H1 (cell line): ENCODE results near the gene CAMK2B. TPM values are rescaled to one million over a fixed set of nuclear protein-coding genes. Genes with fewer than 3 reads are reported as not detected.

Source experiments
- CTCF ChIA-PET: fragments of 300-600 bp; sonication (Branson Sonifier 250); formaldehyde crosslinking; loops from one replicate; lab custom pipeline; 2021; ENCODE audit not compliant: partially characterized antibody; lab: Charles Lee
- POLR2A ChIA-PET: fragments of 300-600 bp; sonication (Branson Sonifier 250); formaldehyde crosslinking; loops from one replicate; lab custom pipeline; 2021; ENCODE audit warnings: inconsistent platforms; ENCODE audit not compliant: partially characterized antibody; lab: Charles Lee
- DNase-seq, 2 experiments: peaks; one replicate each; pipeline versions ENCODE4 v3.0.0 to v3.0.0-alpha.2; 2010 to 2022; ENCODE audit warnings: low spot score in 2 of 2, low read depth in 1 of 2, mixed read lengths in 1 of 2
- FAIRE-seq: peaks from 2 replicates; lab custom pipeline; 2011; peaks lifted over from hg19 to GRCh38; lab: Jason Lieb, UNC
- H2AFZ ChIP-seq: 2 replicates; pipeline ENCODE4 v1.8.1; 2012; ENCODE audit warnings: low read length, inconsistent platforms
- H2AK5ac ChIP-seq: 2 replicates; pipeline ENCODE4 v1.6.1; 2013; ENCODE audit warnings: low read depth, low read length
- H2BK120ac ChIP-seq: replicated peaks from 2 replicates; pipeline ENCODE3; 2013; ENCODE audit warnings: low read depth, low read length, inconsistent platforms
- H2BK12ac ChIP-seq: 2 replicates; pipeline ENCODE4 v1.6.1; 2013; ENCODE audit warnings: low read depth, low read length
- H2BK15ac ChIP-seq: 2 replicates; pipeline ENCODE4 v1.6.1; 2013; ENCODE audit warnings: low read length
- H2BK20ac ChIP-seq: 2 replicates; pipeline ENCODE4 v1.6.1; 2013; ENCODE audit warnings: low read length
- H2BK5ac ChIP-seq: 2 replicates; pipeline ENCODE4 v1.6.1; 2013; ENCODE audit warnings: low read depth, low read length
- H3K14ac ChIP-seq: 2 replicates; pipeline ENCODE4 v1.6.1; 2013; ENCODE audit warnings: inconsistent platforms; ENCODE audit not compliant: insufficient read length
- H3K18ac ChIP-seq: 2 replicates; pipeline ENCODE4 v1.6.1; 2013; ENCODE audit warnings: low read length; ENCODE audit errors: extremely low read depth
- H3K23ac ChIP-seq: 2 replicates; pipeline ENCODE4 v1.6.1; 2013; ENCODE audit warnings: inconsistent platforms; ENCODE audit not compliant: insufficient read length
- H3K23me2 ChIP-seq: 2 replicates; pipeline ENCODE4 v1.6.1; 2013; ENCODE audit warnings: low read depth, low read length
- H3K27ac ChIP-seq: 2 replicates; pipeline ENCODE4 v1.6.1; 2011; ENCODE audit warnings: low read depth, low read length, inconsistent platforms
- H3K27me3 ChIP-seq, 4 experiments: replicated peaks in 1 of 4; 1 replicate in 1 of 4; 2 replicates in 3 of 4; pipeline versions ENCODE4 v1.6.1 to v1.8.1; 2011 to 2013; ENCODE audit warnings: low read length in 3 of 4, mild to moderate bottlenecking in 3 of 4, inconsistent platforms in 2 of 4, mixed read lengths in 2 of 4, moderate library complexity in 1 of 4; ENCODE audit not compliant: control insufficient read depth in 3 of 4, insufficient read depth in 3 of 4; ENCODE audit errors: extremely low read depth in 1 of 4
- H3K36me3 ChIP-seq, 4 experiments: 2 replicates each; pipeline versions ENCODE4 v1.6.1 to v1.8.1; 2011 to 2013; ENCODE audit warnings: mild to moderate bottlenecking in 4 of 4, low read length in 3 of 4, moderate library complexity in 2 of 4, control low read depth in 1 of 4, inconsistent platforms in 1 of 4; ENCODE audit not compliant: insufficient read depth in 4 of 4, control insufficient read depth in 2 of 4
- H3K4ac ChIP-seq: replicated peaks from 2 replicates; pipeline ENCODE3; 2013; ENCODE audit warnings: low read length, low read depth, mixed read lengths, inconsistent platforms; ENCODE audit not compliant: insufficient read length
- H3K4me1 ChIP-seq, 4 experiments: replicated peaks in 1 of 4; 1 replicate in 1 of 4; 2 replicates in 3 of 4; pipeline versions ENCODE4 v1.6.1 to v1.8.1; 2011 to 2013; ENCODE audit warnings: low read length in 3 of 4, inconsistent platforms in 2 of 4, mixed read lengths in 1 of 4; ENCODE audit not compliant: insufficient read depth in 4 of 4, control insufficient read depth in 3 of 4
- H3K4me2 ChIP-seq, 2 experiments: 2 replicates each; pipeline versions ENCODE4 v1.6.1 to v1.8.1; 2011 to 2013; ENCODE audit warnings: low read depth in 2 of 2, low read length in 2 of 2, control low read depth in 1 of 2, inconsistent platforms in 1 of 2, mild to moderate bottlenecking in 1 of 2; ENCODE audit not compliant: insufficient read depth in 1 of 2
- H3K4me3 ChIP-seq, 4 experiments: fragments of 200-600, 300-600 bp in 1 of 4; sonication (generic), shearing (Covaris generic), sonication (Bioruptor Twin) in 1 of 4; 2 replicates each; pipeline versions ENCODE4 v1.5.1 to v1.8.1; 2011 to 2016; ENCODE audit warnings: low read length in 4 of 4, low read depth in 3 of 4, control low read depth in 2 of 4, inconsistent platforms in 2 of 4, mild to moderate bottlenecking in 2 of 4, mixed read lengths in 1 of 4, moderate library complexity in 1 of 4; ENCODE audit not compliant: insufficient read depth in 2 of 4; ENCODE audit errors: extremely low read depth in 1 of 4
- H3K56ac ChIP-seq: replicated peaks from 2 replicates; pipeline ENCODE3; 2013; ENCODE audit warnings: low read depth, mild to moderate bottlenecking, mixed read lengths, low read length, inconsistent platforms; ENCODE audit not compliant: insufficient read length
- H3K79me1 ChIP-seq: 2 replicates; pipeline ENCODE4 v1.6.1; 2013; ENCODE audit warnings: low read depth, low read length, control low read depth
- H3K79me2 ChIP-seq, 2 experiments: 2 replicates each; pipeline versions ENCODE4 v1.6.1 to v1.8.1; 2012 to 2013; ENCODE audit warnings: low read length in 2 of 2, mild to moderate bottlenecking in 2 of 2, inconsistent platforms in 1 of 2; ENCODE audit not compliant: insufficient read depth in 2 of 2, control insufficient read depth in 1 of 2
- H3K9ac ChIP-seq, 4 experiments: replicated peaks in 1 of 4; 1 replicate in 1 of 4; 2 replicates in 3 of 4; pipeline versions ENCODE4 v1.6.1 to v1.8.1; 2011 to 2013; ENCODE audit warnings: low read depth in 3 of 4, low read length in 3 of 4, control low read depth in 2 of 4, mild to moderate bottlenecking in 2 of 4, moderate library complexity in 2 of 4, inconsistent platforms in 1 of 4; ENCODE audit errors: extremely low read depth in 1 of 4
- H3K9me3 ChIP-seq, 2 experiments: 2 replicates each; pipeline versions ENCODE4 v1.6.1 to v1.8.1; 2012 to 2013; ENCODE audit warnings: mild to moderate bottlenecking in 2 of 2, moderate library complexity in 2 of 2, control low read depth in 1 of 2, inconsistent platforms in 1 of 2, low read depth in 1 of 2, low read length in 1 of 2, mixed read lengths in 1 of 2; ENCODE audit not compliant: insufficient read depth in 2 of 2
- H4K20me1 ChIP-seq, 2 experiments: replicated peaks in 1 of 2; 2 replicates each; pipeline versions ENCODE3 to v1.8.1; 2011 to 2013; ENCODE audit warnings: inconsistent platforms in 2 of 2, low read length in 2 of 2, mild to moderate bottlenecking in 1 of 2; ENCODE audit not compliant: insufficient read depth in 2 of 2, control insufficient read depth in 1 of 2
- H4K5ac ChIP-seq: 2 replicates; pipeline ENCODE4 v1.6.1; 2013; ENCODE audit warnings: low read length, low read depth, mixed read lengths, inconsistent platforms; ENCODE audit not compliant: insufficient read length
- H4K8ac ChIP-seq: 2 replicates; pipeline ENCODE4 v1.8.0; 2013; ENCODE audit warnings: mild to moderate bottlenecking, moderate library complexity, low read length, inconsistent platforms; ENCODE audit not compliant: insufficient read depth; ENCODE audit errors: extremely low read depth
- H4K91ac ChIP-seq: replicated peaks from 2 replicates; pipeline ENCODE3; 2013; ENCODE audit warnings: low read length, mixed read lengths, inconsistent platforms; ENCODE audit not compliant: insufficient read length
- ATF3 ChIP-seq: IDR thresholded peaks from 2 replicates; pipeline ENCODE4 v1.6.1; 2011; ENCODE audit warnings: low read depth, mild to moderate bottlenecking, low read length; ENCODE audit not compliant: insufficient read depth
- CHD2 ChIP-seq: IDR thresholded peaks from 2 replicates; pipeline ENCODE4 v1.6.1; 2012; ENCODE audit warnings: low read length, improper control_type of control experiment
- CTCF ChIP-seq, 3 experiments: IDR thresholded peaks; 1 replicate in 2 of 3; 2 replicates in 1 of 3; pipeline versions ENCODE4 v1.5.1 to v1.6.1; 2011; ENCODE audit warnings: low read length in 3 of 3, mild to moderate bottlenecking in 3 of 3, inconsistent platforms in 2 of 3, low read depth in 1 of 3, moderate library complexity in 1 of 3; ENCODE audit not compliant: insufficient read depth in 1 of 3; ENCODE audit errors: control extremely low read depth in 1 of 3
- HDAC2 ChIP-seq, 2 experiments: fragments of 300-600 bp in 1 of 2; sonication (generic) in 1 of 2; IDR thresholded peaks; 2 replicates each; pipeline ENCODE4 v1.6.1; 2011 to 2012; ENCODE audit warnings: low read depth in 2 of 2, low read length in 2 of 2, mild to moderate bottlenecking in 2 of 2, moderate library complexity in 2 of 2, borderline replicate concordance in 1 of 2, inconsistent platforms in 1 of 2
- KDM1A ChIP-seq: fragments of 200-600, 300-600 bp; sonication (generic); IDR thresholded peaks from 2 replicates; pipeline ENCODE4 v1.7.1; 2016; ENCODE audit warnings: mild to moderate bottlenecking, low read length, borderline replicate concordance
- NANOG ChIP-seq: IDR thresholded peaks from 2 replicates; pipeline ENCODE4 v1.6.1; 2011; ENCODE audit warnings: low read length, low read depth, mild to moderate bottlenecking, inconsistent platforms; ENCODE audit not compliant: insufficient read depth, poor library complexity, severe bottlenecking
- POLR2A ChIP-seq, 2 experiments: IDR thresholded peaks; 1 replicate in 1 of 2; 2 replicates in 1 of 2; pipeline ENCODE4 v1.6.1; 2011; ENCODE audit warnings: low read depth in 2 of 2, low read length in 2 of 2, mild to moderate bottlenecking in 2 of 2; ENCODE audit errors: control extremely low read depth in 1 of 2
- RAD21 ChIP-seq, 2 experiments: IDR thresholded peaks in 1 of 2; conservative IDR thresholded peaks in 1 of 2; 2 replicates each; pipeline ENCODE4 v1.6.1; 2011; ENCODE audit warnings: low read depth in 2 of 2, low read length in 2 of 2, improper control_type of control experiment in 1 of 2, inconsistent platforms in 1 of 2, mild to moderate bottlenecking in 1 of 2, moderate library complexity in 1 of 2
- SAP30 ChIP-seq: fragments of 300-600 bp; sonication (generic); IDR thresholded peaks from 2 replicates; pipeline ENCODE4 v1.7.1; 2012; ENCODE audit warnings: low read length, moderate library complexity, mild to moderate bottlenecking, inconsistent platforms; ENCODE audit not compliant: insufficient read depth, insufficient replicate concordance
- TBP ChIP-seq: IDR thresholded peaks from 2 replicates; pipeline ENCODE4 v1.6.1; 2011; ENCODE audit warnings: low read depth, low read length, improper control_type of control experiment
- WGBS, 2 experiments: shearing (Covaris generic) in 1 of 2; methylation state at CpG; one replicate each; pipeline versions ENCODE4 v1.1.6 to v1.1.7; 2013 to 2015; ENCODE audit warnings: low lambda C conversion rate in 2 of 2, mixed read lengths in 2 of 2, inconsistent platforms in 1 of 2, low coverage in 1 of 2, missing lambda C conversion rate in 1 of 2; ENCODE audit not compliant: insufficient replicate concordance in 2 of 2, insufficient coverage in 1 of 2, insufficient read length in 1 of 2; ENCODE audit errors: extremely low coverage in 1 of 2, missing lambda C conversion rate in 1 of 2; 5-methylcytosine and 5-hydroxymethylcytosine counted together
- polyA plus RNA-seq, 7 experiments: library from polyadenylated mRNA; depleted of rRNA in 3 of 7; stranded (reverse) in 5 of 7; unstranded in 2 of 7; fragments of >200 nt in 5 of 7; fragments of 200-250 nt in 2 of 7; gene quantifications; 1 replicate in 5 of 7; 2 replicates in 1 of 7; 4 replicates in 1 of 7; pipeline versions ENCODE4 v1.2.1 to v1.2.3, GENCODE V29; 2011 to 2013; ENCODE audit warnings: missing spikeins in 2 of 7, mixed read lengths in 2 of 7
- total RNA-seq: library from RNA; stranded (reverse); fragmentation: NEBNext Ultra II Directional; extraction: Animal tissue kit (Norgen Biotek cat#: 25700); gene quantifications from 2 replicates; pipeline ENCODE4 v1.2.1, GENCODE V29; 2021

The CAMK2B gene
- total and polyA plus RNA-seq, 2 of the 8 experiments (the other 6 are each of a cell fraction or from before 2014, with no cell fraction given), result 0.05 to 0.15 TPM

GRCh38 chr7:44366986-44367385, 41.6 kb upstream of the CAMK2B start:
- FAIRE-seq, result no peak
- Histone ChIP-seq H2BK120ac (no peak overlapping the region), H3K27ac (no peak overlapping the region), H3K79me1 (no peaks in the 10 kb centered on the region), H2BK5ac (no peak overlapping the region), H4K5ac (no peak overlapping the region), H3K4me2 (no peak overlapping the region), H3K4me3 (no peak overlapping the region), H3K4ac (no peak overlapping the region), H3K27me3 (no peaks in the 10 kb centered on the region; a peak in 2 of 7 replicates), H2BK20ac (no peak overlapping the region), H4K8ac (no peak overlapping the region), H2BK12ac (no peak overlapping the region), H3K14ac (no peak overlapping the region), H3K36me3 (no peaks in the 10 kb centered on the region), H3K9me3 (no peaks in the 10 kb centered on the region), H3K4me1 (no peaks in the 10 kb centered on the region), H3K79me2 (no peaks in the 10 kb centered on the region), H3K56ac (no peak overlapping the region), H3K9ac (no peak overlapping the region), H4K20me1 (peaks cover 0 to 1% of the 10 kb centered on the region in 2 experiments), H2AK5ac (no peak overlapping the region), H3K23ac (no peak overlapping the region), H2BK15ac (no peak overlapping the region), H2AFZ (no peak overlapping the region), H3K18ac (no peak overlapping the region), H4K91ac (no peak overlapping the region), H3K23me2 (no peaks in the 10 kb centered on the region)
- POLR2A ChIA-PET, result no interaction called here
- 68% methylated on average over 4 of the region's 4 CpGs; no CpG with 5 or more reads in 1 of the 2 experiments for WGBS, 2 experiments
- no peak for DNase-seq
- CTCF ChIA-PET, result interaction anchor here (0.6 to 1.8 kb wide), 8 partner anchors 8 to 127 kb away, joined by 3 to 14 read pairs (median 4); no protein-coding TSS in a partner anchor
- TF ChIP-seq TBP (no peak), CTCF (IDR thresholded peaks at IDR 0.05; ENCODE audit: control extremely low read depth in 1 of 3, insufficient read depth in 1 of 3, low read depth in 1 of 3, low read length in 3 of 3) (no peak), CHD2 (no peak), SAP30 (no peak), HDAC2 (IDR thresholded peaks at IDR 0.05; ENCODE audit: borderline replicate concordance in 1 of 2, low read depth in 2 of 2, low read length in 2 of 2) (no peak), POLR2A (IDR thresholded peaks at IDR 0.05; ENCODE audit: control extremely low read depth in 1 of 2, low read depth in 2 of 2, low read length in 2 of 2) (no peak), ATF3 (no peak), RAD21 (IDR thresholded peaks at IDR 0.05 in 1 of 2, conservative IDR thresholded peaks at IDR 0.05 in 1 of 2; ENCODE audit: low read depth in 2 of 2, low read length in 2 of 2) (no peak), KDM1A (no peak), NANOG (no peak)
